T-cell (primary cell): ENCODE data around the gene CD79A. TPM values are rescaled to one million over a fixed set of nuclear protein-coding genes. Genes with fewer than 3 reads are reported as not detected.
A peak's percentile ranks its signal among the peaks of the same experiment; 100 is the strongest.

Source experiments
- ATAC-seq, 4 experiments: fragments of 200-7000 bp in 3 of 4; fragments of 150-1000 bp in 1 of 4; cut with Tn5 transposase; replicated peaks in 1 of 4; 1 replicate in 3 of 4; 2 replicates in 1 of 4; pipeline ENCODE4 v1.10.0; 2021; ENCODE audit warnings: moderate library complexity in 3 of 4, mild to moderate bottlenecking in 2 of 4, moderate number of reproducible peaks in 1 of 4
- CTCF ChIA-PET, 2 donors: fragments of 300-600 bp; sonication (Branson Sonifier 250); formaldehyde crosslinking; loops; one replicate each; lab custom pipeline; 2022; ENCODE audit warnings: antibody characterized with exemption in 2 of 2; lab: Charles Lee
- POLR2A ChIA-PET, 2 donors: fragments of 300-600 bp; sonication (Branson Sonifier 250); formaldehyde crosslinking; loops; one replicate each; lab custom pipeline; 2022; ENCODE audit warnings: antibody characterized with exemption in 2 of 2; lab: Charles Lee
- DNase-seq, 35 experiments: peaks; one replicate each; pipeline versions ENCODE4 v3.0.0 to v3.0.0-alpha.2; 2013 to 2023
- H3K27ac ChIP-seq: one replicate; pipeline ENCODE4 v1.5.1; 2013; ENCODE audit warnings: low read length
- H3K27me3 ChIP-seq, 2 experiments: replicated peaks in 1 of 2; 1 replicate in 1 of 2; 2 replicates in 1 of 2; pipeline versions ENCODE4 v1.6.1 to v1.7.0; 2013; ENCODE audit warnings: low read length in 1 of 2, mixed read lengths in 1 of 2; ENCODE audit not compliant: control insufficient read depth in 2 of 2, insufficient read depth in 2 of 2; ENCODE audit errors: extremely low read depth in 1 of 2
- H3K36me3 ChIP-seq, 2 donors: 1 replicate in 1 of 2; 2 replicates in 1 of 2; pipeline versions ENCODE4 v1.6.1 to v1.7.0; 2013; ENCODE audit warnings: low read length in 1 of 2; ENCODE audit not compliant: control insufficient read depth in 2 of 2, insufficient read depth in 1 of 2; ENCODE audit errors: extremely low read depth in 1 of 2
- H3K4me1 ChIP-seq, 2 experiments: 1 replicate in 1 of 2; 2 replicates in 1 of 2; pipeline versions ENCODE4 v1.6.1 to v1.7.0; 2013; ENCODE audit warnings: low read length in 2 of 2, mixed read lengths in 1 of 2; ENCODE audit not compliant: insufficient read depth in 2 of 2, control insufficient read depth in 1 of 2; ENCODE audit errors: extremely low read depth in 1 of 2
- H3K4me3 ChIP-seq, 2 donors: 1 replicate in 1 of 2; 2 replicates in 1 of 2; pipeline versions ENCODE4 v1.5.1 to v1.7.0; 2013; ENCODE audit warnings: mild to moderate bottlenecking in 2 of 2, low read length in 1 of 2, moderate library complexity in 1 of 2; ENCODE audit not compliant: control insufficient read depth in 1 of 2; ENCODE audit errors: extremely low read depth in 1 of 2
- H3K9me3 ChIP-seq: 2 replicates; pipeline ENCODE4 v1.7.0; 2013
- H3K27ac Mint-ChIP-seq, 2 donors: one replicate each; pipeline ENCODE4 v1.8.0; 2020 to 2021; ENCODE audit warnings: mild to moderate bottlenecking in 2 of 2, mixed read lengths in 2 of 2
- H3K27me3 Mint-ChIP-seq, 2 donors: one replicate each; pipeline ENCODE4 v1.8.0; 2021 to 2022; ENCODE audit warnings: mixed read lengths in 2 of 2
- H3K36me3 Mint-ChIP-seq: one replicate; pipeline ENCODE4 v1.8.0; 2021; ENCODE audit warnings: mixed read lengths
- H3K4me1 Mint-ChIP-seq, 3 donors: one replicate each; pipeline ENCODE4 v1.8.0; 2020 to 2022; ENCODE audit warnings: mixed read lengths in 3 of 3, mild to moderate bottlenecking in 1 of 3
- H3K4me3 Mint-ChIP-seq, 3 donors: one replicate each; pipeline ENCODE4 v1.8.0; 2020 to 2022; ENCODE audit warnings: mild to moderate bottlenecking in 3 of 3, mixed read lengths in 3 of 3, moderate library complexity in 3 of 3
- H3K9me3 Mint-ChIP-seq, 3 donors: one replicate each; pipeline ENCODE4 v1.8.0; 2020 to 2022; ENCODE audit warnings: mixed read lengths in 3 of 3
- WGBS: methylation state at CpG from one replicate; pipeline ENCODE4 v1.1.5; 2013; ENCODE audit warnings: missing lambda C conversion rate; ENCODE audit not compliant: insufficient coverage; 5-methylcytosine and 5-hydroxymethylcytosine counted together
- total RNA-seq, 35 experiments: library from RNA in 6 of 35; stranded (reverse) in 6 of 35; fragments of 120-200 nt in 1 of 35; gene quantifications; one replicate each; pipeline versions ENCODE4 v1.2.1 to v1.2.4 and lab custom pipeline; 2013 to 2026

Gene CD79A
- total RNA-seq, 5 donors from 2014 or later (not counting 1 experiment from before 2014, with no cell fraction given), result 15.9 to 51.1 (median 19.0) TPM

DNA sequence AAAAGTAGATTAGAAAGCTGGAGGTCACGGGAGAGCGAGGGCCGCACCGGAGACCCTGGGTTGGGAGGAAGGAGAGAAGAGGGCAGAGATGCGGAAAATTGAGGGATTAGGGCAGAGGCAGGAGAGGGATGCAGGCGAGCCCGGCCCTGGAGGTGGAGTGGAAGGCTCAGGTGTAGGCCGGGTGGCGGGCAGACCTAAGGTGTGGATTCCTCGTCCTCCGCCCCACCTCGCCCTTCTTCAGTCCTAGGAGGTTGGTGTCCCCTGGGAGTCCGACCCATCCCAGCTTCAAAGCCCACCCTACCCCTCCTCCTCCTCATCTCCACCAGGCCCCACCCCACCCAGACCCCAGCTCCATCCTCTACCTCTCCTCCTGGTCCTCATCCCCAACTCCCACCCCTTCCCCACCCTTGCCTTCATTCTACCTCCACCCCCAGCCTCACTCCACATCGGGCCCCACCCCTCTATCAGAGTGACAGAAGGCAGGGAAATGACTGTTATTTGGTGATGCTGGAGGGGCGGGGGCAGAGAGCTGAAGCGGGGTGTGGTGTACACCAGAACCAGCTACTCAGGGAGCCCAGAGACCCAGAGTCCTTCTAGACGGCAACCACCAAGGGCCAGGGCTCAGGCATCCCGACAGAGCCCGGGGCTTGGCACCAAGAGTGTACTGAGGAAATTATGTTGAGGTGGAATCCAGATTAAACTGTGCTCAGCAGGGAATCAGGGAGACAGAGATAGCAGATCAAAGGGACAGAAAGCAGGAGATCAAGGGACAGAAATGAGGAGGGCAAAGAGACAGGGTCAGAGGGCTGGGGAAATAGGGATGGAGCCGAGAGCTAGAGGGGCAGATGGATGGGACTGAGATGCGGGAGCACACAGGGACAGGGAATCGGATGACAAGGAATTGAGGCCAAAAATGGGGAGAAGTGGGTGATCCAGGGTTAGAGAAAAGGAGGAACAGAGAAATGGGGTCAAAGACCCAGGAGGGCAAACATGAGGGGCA, 44.8 kb downstream of the CD79A start:
- ChIA-PET POLR2A (no interaction called here), CTCF (interaction anchor here in 1 of 2 donors (0.6 kb wide), 1 partner anchor 46 kb away, joined by 3 read pairs; no protein-coding TSS in a partner anchor)
- 65% methylated on average over 13 of the region's 22 CpGs for WGBS
- Mint-ChIP-seq H3K4me1 (peaks cover 14 to 21% (median 17%) of the 10 kb centered on the region in 3 donors), H3K36me3 (peaks cover 4% of the 10 kb centered on the region), H3K27ac (peak overlapping the region in 1 of 2 donors; percentile 31), H3K9me3 (no peaks in the 10 kb centered on the region), H3K27me3 (peaks cover 8% of the 10 kb centered on the region in 2 donors), H3K4me3 (peak overlapping the region in 2 of 3 donors; percentile 14 to 33)
- no peak overlapping the region for H3K27ac ChIP-seq
- peaks cover 10 to 25% of the 10 kb centered on the region in 2 experiments for H3K4me1 ChIP-seq
- H3K9me3 ChIP-seq, result no peaks in the 10 kb centered on the region
- peaks cover 12 to 59% of the 10 kb centered on the region in 2 experiments for H3K27me3 ChIP-seq
- no peaks in the 10 kb centered on the region for H3K36me3 ChIP-seq
- H3K4me3 ChIP-seq, result no peak overlapping the region
- no peak for DNase-seq
- peak in 1 of 4 experiments; percentile 23 for ATAC-seq

DNA sequence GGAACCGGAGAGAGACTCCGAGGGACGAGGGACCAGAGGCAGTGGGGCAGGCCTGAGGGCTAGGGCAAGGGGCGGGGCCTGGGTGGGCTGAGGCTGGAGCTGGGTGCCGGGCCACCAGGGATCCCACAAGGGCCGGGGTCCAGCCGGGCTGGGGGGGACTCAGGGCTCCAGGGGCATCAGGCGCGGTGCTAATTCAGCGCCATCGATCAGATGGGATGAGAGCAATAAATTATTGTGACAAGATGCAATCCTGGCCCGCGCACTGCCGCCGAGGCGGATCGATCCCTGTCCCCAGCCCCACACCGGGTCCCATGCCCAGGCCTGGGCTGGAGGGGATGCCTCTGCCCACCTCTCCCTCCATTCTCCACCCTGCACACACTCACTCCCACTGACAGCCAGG, 45.5 kb downstream of the CD79A start:
- Mint-ChIP-seq H3K9me3 (no peaks in the 10 kb centered on the region), H3K4me1 (peaks cover 14 to 21% (median 17%) of the 10 kb centered on the region in 3 donors), H3K27ac (no peak overlapping the region), H3K36me3 (peaks cover 4% of the 10 kb centered on the region), H3K4me3 (peak overlapping the region in 1 of 3 donors; percentile 14), H3K27me3 (peaks cover 8% of the 10 kb centered on the region in 2 donors)
- Histone ChIP-seq H3K4me3 (no peak overlapping the region), H3K27ac (no peak overlapping the region), H3K9me3 (no peaks in the 10 kb centered on the region), H3K27me3 (peaks cover 11 to 57% of the 10 kb centered on the region in 2 experiments), H3K4me1 (peaks cover 10 to 31% of the 10 kb centered on the region in 2 experiments), H3K36me3 (no peaks in the 10 kb centered on the region)
- POLR2A ChIA-PET, result no interaction called here
- no peak for ATAC-seq
- DNase-seq, result no peak
- 76% methylated on average over 9 of the region's 18 CpGs for WGBS
- CTCF ChIA-PET, result no interaction called here

- Histone ChIP-seq H3K36me3 (no peaks in the 10 kb centered on the region), H3K27me3 (peaks cover 11 to 51% of the 10 kb centered on the region in 2 experiments), H3K9me3 (no peaks in the 10 kb centered on the region), H3K4me1 (peaks cover 10 to 34% of the 10 kb centered on the region in 2 experiments), H3K4me3 (no peak overlapping the region), H3K27ac (no peak overlapping the region)
- Mint-ChIP-seq H3K4me1 (peaks cover 14 to 21% (median 17%) of the 10 kb centered on the region in 3 donors), H3K36me3 (peaks cover 4% of the 10 kb centered on the region), H3K27ac (peak overlapping the region in 1 of 2 donors; percentile 27), H3K27me3 (peaks cover 8% of the 10 kb centered on the region in 2 donors), H3K9me3 (no peaks in the 10 kb centered on the region), H3K4me3 (no peak overlapping the region)
- no peak for DNase-seq
- ATAC-seq, result no peak
- POLR2A ChIA-PET, result no interaction called here
- 54% methylated on average over 2 of the region's 6 CpGs for whole genome bisulfite sequencing
- CTCF ChIA-PET, result interaction anchor here in 1 of 2 donors (0.5 kb wide), 1 partner anchor 43 kb away, joined by 4 read pairs; no protein-coding TSS in a partner anchor
Measured at GRCh38 chr19:41923045-41923788, 46.1 kb downstream of the CD79A start.

DNA sequence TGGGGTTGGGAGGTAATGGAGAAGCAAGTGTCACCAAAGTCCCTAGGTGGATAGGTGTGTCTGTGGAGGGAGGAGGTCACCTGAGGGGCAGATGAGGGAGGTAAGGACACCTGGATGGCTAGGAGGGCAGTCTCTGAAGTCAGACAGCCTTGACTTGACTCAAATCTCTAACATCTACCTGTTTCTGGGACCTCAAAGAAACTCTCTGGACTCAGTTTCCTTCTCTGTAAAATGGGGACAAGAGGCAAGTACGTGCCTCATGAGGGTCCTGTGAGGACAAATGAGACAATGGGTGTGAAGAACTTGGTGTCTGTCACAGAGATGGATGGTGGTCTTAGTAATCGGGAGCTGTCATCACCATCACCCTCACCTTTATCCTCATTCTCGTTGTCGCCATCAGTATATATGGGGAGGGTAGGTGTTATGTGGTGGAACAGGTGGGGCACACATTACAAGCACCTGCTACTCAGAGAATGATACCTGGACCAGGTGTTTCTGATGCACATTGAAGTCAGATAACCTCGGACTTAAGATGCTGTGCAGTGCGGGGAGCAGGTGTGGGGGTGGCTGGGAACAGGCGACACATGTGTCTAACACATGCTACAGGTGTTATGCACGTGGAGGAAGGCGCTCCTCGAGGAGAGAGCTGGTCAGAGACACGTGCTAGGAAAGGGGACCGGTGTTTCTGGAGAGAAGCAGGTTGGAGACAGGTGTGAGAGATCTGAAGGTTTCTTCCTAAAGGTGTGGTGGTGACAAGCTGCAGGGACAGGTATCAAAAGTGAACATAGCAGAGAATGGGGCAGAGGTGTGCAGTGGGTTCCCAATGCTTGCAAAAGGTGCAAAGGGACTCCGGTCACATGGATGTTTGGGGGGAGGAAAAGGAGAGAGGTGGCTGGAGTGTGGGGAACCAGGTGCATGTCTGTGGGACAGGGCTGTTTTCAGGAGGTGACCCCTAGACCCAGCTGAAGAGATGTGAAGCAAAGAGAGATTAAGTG, 47.4 kb downstream of the CD79A start:
- no peak for DNase-seq
- Histone ChIP-seq H3K27ac (no peak overlapping the region), H3K4me1 (peaks cover 15 to 42% of the 10 kb centered on the region in 2 experiments), H3K9me3 (no peaks in the 10 kb centered on the region), H3K27me3 (peaks cover 7 to 46% of the 10 kb centered on the region in 2 experiments), H3K36me3 (no peaks in the 10 kb centered on the region), H3K4me3 (no peak overlapping the region)
- no peak for ATAC-seq
- H3K9me3 Mint-ChIP-seq, result no peaks in the 10 kb centered on the region
- 75% methylated on average over 9 of the region's 13 CpGs for WGBS
- peaks cover 4% of the 10 kb centered on the region for H3K36me3 Mint-ChIP-seq
- H3K4me1 Mint-ChIP-seq, result peaks cover 21 to 30% (median 25%) of the 10 kb centered on the region in 3 donors
- CTCF ChIA-PET, result no interaction called here
- peaks cover 8% of the 10 kb centered on the region in 2 donors for H3K27me3 Mint-ChIP-seq
- POLR2A ChIA-PET, result no interaction called here
- no peak overlapping the region for H3K4me3 Mint-ChIP-seq
- H3K27ac Mint-ChIP-seq, result no peak overlapping the region

DNA sequence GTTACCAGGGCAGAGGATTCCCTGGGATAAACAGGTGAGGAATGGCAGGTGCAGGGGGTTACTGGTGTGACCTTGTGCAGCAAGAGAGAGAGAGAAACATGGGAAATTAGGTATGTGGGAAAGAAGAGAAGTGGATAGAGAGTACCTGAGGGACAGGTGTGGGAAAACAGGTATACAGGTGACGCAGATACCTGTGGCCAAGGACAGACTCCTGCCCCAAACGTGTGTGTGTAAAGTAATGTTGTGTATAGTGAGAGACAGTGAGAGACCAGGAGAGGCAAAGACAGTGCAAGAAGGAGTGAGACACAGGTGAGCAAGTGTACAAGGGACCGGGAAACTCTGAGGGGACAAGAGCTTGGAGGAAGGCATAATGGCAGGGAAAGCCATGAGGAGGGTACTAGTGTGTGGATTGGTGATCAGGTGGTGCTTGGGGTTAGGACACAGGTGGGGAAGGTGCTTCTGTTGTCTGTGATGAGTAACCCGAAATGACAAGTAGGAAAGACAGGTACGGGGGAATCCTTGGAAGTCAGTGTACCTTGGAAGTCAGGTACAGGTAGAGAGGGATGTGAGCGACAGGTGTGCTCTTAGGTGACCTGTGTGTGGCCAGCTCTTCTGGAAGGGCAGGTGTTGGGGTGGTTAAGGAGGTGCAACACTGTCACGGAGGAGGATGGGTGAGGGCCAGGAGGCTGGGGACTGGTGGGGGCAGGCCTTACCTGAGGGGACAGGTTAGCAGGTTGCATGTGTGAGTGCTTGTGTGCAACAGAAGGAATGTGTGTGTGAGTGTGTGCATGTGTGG, 48.3 kb downstream of the CD79A start:
- H3K27ac Mint-ChIP-seq, result no peak overlapping the region
- peaks cover 4% of the 10 kb centered on the region for H3K36me3 Mint-ChIP-seq
- POLR2A ChIA-PET, result no interaction called here
- Histone ChIP-seq H3K4me3 (no peak overlapping the region), H3K9me3 (no peaks in the 10 kb centered on the region), H3K27me3 (peaks cover 7 to 37% of the 10 kb centered on the region in 2 experiments), H3K27ac (no peak overlapping the region), H3K36me3 (no peaks in the 10 kb centered on the region), H3K4me1 (peaks cover 19 to 48% of the 10 kb centered on the region in 2 experiments)
- H3K9me3 Mint-ChIP-seq, result no peaks in the 10 kb centered on the region
- no peak overlapping the region for H3K4me3 Mint-ChIP-seq
- no peak for ATAC-seq
- CTCF ChIA-PET, result no interaction called here
- DNase-seq, result no peak
- H3K27me3 Mint-ChIP-seq, result peaks cover 8% of the 10 kb centered on the region in 2 donors
- 85% methylated on average over 7 of the region's 7 CpGs for WGBS
- H3K4me1 Mint-ChIP-seq, result peaks cover 31 to 39% (median 34%) of the 10 kb centered on the region in 3 donors
